Measurements from ENCODE around the gene HNRNPUL1. TPM values are rescaled to one million over a fixed set of nuclear protein-coding genes. Genes with fewer than 3 reads are reported as not detected.

The HNRNPUL1 gene
- total and polyA plus RNA-seq, 2 of the 8 experiments (the other 6 are each of a cell fraction or from before 2014, with no cell fraction given), result 99.5 to 264 TPM

DNA sequence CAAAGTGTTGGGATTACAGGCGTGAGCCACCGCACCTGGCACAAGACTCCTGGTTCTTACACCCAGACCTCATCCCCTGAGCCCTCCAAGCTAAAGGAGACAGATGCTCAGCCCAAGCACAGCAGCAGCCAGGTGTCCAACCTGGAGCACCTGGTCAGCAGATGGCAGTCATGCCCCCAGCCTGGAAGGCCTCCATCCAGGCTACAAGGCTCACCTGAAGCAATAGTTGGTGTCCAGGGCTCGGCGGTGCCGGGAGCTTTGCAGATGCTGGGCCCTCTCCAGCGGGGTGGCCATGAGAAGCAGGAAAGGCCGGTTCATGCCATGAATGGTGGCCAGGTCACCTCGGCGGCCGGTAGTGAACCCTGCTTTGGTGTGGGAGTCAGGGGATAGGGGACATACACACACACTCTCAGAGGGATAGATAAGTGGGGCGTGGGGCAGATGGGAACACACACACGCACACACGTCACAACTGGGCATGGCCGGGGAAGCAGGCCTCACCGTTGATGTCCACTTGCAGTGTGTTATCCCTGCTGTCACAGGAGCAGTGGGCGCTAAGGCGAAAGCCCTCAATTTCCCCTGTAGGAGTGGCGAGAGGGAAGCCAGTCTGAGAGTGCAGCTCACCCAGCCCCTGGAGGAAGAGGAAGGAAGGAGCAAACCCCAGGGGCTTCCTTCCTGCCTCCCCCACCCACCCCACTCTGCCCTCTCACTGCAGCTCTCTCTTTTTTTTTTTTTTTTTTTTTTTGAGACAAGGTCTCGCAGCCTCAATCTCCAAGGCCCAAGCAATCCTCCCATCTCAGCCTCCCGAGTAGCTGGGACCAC, 77.7 kb downstream of the HNRNPUL1 start:
- H3K27ac ChIP-seq (ENCODE audit: low read depth, low read length), result no peak overlapping the region
- H3K27me3 ChIP-seq (replicated peaks in 1 of 4; ENCODE audit: control insufficient read depth in 3 of 4, extremely low read depth in 1 of 4, insufficient read depth in 3 of 4, low read length in 3 of 4), result no peaks in the 10 kb centered on the region
- no peaks in the 10 kb centered on the region for H4K20me1 ChIP-seq (replicated peaks in 1 of 2; ENCODE audit: control insufficient read depth in 1 of 2, insufficient read depth in 2 of 2, low read length in 2 of 2)
- H4K91ac ChIP-seq (replicated peaks; ENCODE audit: insufficient read length, low read length), result no peak overlapping the region
- H3K79me1 ChIP-seq (ENCODE audit: low read depth, low read length), result no peaks in the 10 kb centered on the region
- peak overlapping the region; percentile 88; the same call in 1 of the 2 replicates for H4K8ac ChIP-seq (ENCODE audit: extremely low read depth, insufficient read depth, low read length)
- 89% methylated on average over 18 of the region's 20 CpGs; no CpG with 5 or more reads in 1 of the 2 experiments for WGBS, 2 experiments (ENCODE audit: extremely low coverage in 1 of 2, insufficient coverage in 1 of 2, insufficient read length in 1 of 2, insufficient replicate concordance in 2 of 2, low coverage in 1 of 2, low lambda C conversion rate in 2 of 2, missing lambda C conversion rate in 1 of 2)
- peak overlapping the region; percentile 81; the same call in 1 of the 2 replicates for H2BK15ac ChIP-seq (ENCODE audit: low read length)
- no peak overlapping the region; the same call in 1 of the 2 replicates for H2BK5ac ChIP-seq (ENCODE audit: low read depth, low read length)
- CTCF ChIA-PET (ENCODE audit: partially characterized antibody), result interaction anchor here (0.6 to 1.9 kb wide), 9 partner anchors 9 to 249 kb away, joined by 3 to 7 read pairs (median 3); no protein-coding TSS in a partner anchor
- H3K14ac ChIP-seq (ENCODE audit: insufficient read length), result no peak overlapping the region
- H3K23ac ChIP-seq (ENCODE audit: insufficient read length), result no peak overlapping the region
- H3K4me2 ChIP-seq (ENCODE audit: insufficient read depth in 1 of 2, low read depth in 2 of 2, low read length in 2 of 2), result no peak overlapping the region
- H2BK12ac ChIP-seq (ENCODE audit: low read depth, low read length), result no peak overlapping the region
- FAIRE-seq, result no peak
- TF ChIP-seq, protein P1, sequence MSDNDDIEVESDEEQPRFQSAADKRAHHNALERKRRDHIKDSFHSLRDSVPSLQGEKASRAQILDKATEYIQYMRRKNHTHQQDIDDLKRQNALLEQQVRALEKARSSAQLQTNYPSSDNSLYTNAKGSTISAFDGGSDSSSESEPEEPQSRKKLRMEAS (IDR thresholded peaks at IDR 0.05), result peak; percentile 33; the same call in 1 of the 2 replicates
- no peak for TF ChIP-seq BACH1 (IDR thresholded peaks at IDR 0.05; ENCODE audit: low read length)
- TF ChIP-seq, protein P2, sequence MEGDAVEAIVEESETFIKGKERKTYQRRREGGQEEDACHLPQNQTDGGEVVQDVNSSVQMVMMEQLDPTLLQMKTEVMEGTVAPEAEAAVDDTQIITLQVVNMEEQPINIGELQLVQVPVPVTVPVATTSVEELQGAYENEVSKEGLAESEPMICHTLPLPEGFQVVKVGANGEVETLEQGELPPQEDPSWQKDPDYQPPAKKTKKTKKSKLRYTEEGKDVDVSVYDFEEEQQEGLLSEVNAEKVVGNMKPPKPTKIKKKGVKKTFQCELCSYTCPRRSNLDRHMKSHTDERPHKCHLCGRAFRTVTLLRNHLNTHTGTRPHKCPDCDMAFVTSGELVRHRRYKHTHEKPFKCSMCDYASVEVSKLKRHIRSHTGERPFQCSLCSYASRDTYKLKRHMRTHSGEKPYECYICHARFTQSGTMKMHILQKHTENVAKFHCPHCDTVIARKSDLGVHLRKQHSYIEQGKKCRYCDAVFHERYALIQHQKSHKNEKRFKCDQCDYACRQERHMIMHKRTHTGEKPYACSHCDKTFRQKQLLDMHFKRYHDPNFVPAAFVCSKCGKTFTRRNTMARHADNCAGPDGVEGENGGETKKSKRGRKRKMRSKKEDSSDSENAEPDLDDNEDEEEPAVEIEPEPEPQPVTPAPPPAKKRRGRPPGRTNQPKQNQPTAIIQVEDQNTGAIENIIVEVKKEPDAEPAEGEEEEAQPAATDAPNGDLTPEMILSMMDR (IDR thresholded peaks at IDR 0.05; ENCODE audit: control extremely low read depth in 1 of 3, insufficient read depth in 1 of 3, low read depth in 1 of 3, low read length in 3 of 3), result peak; percentile 61 to 66 (median 65)
- TF ChIP-seq BRCA1 (IDR thresholded peaks at IDR 0.05; ENCODE audit: low read depth, low read length), result no peak
- peak; percentile 58 to 71 for TF ChIP-seq RAD21 (IDR thresholded peaks at IDR 0.05 in 1 of 2, conservative IDR thresholded peaks at IDR 0.05 in 1 of 2; ENCODE audit: low read depth in 2 of 2, low read length in 2 of 2)
- H3K36me3 ChIP-seq (ENCODE audit: control insufficient read depth in 2 of 4, insufficient read depth in 4 of 4, low read length in 3 of 4), result no peaks in the 10 kb centered on the region
- no peak overlapping the region; the same call in 1 of the 2 replicates for H3K18ac ChIP-seq (ENCODE audit: extremely low read depth, low read length)
- H2BK20ac ChIP-seq (ENCODE audit: low read length), result no peak overlapping the region
- no peaks in the 10 kb centered on the region for H3K79me2 ChIP-seq (ENCODE audit: control insufficient read depth in 1 of 2, insufficient read depth in 2 of 2, low read length in 2 of 2)
- no peak overlapping the region; a peak in 1 of 7 replicates for H3K9ac ChIP-seq (replicated peaks in 1 of 4; ENCODE audit: extremely low read depth in 1 of 4, low read depth in 3 of 4, low read length in 3 of 4)
- H3K4me1 ChIP-seq (replicated peaks in 1 of 4; ENCODE audit: control insufficient read depth in 3 of 4, insufficient read depth in 4 of 4, low read length in 3 of 4), result peaks cover 0 to 3% (median 0%) of the 10 kb centered on the region in 4 experiments; a peak in 1 of 7 replicates
- no peak overlapping the region for H2BK120ac ChIP-seq (replicated peaks; ENCODE audit: low read depth, low read length)
- H2AFZ ChIP-seq (ENCODE audit: low read length), result no peak overlapping the region
- no peak overlapping the region for H3K4me3 ChIP-seq (ENCODE audit: extremely low read depth in 1 of 4, insufficient read depth in 2 of 4, low read depth in 3 of 4, low read length in 4 of 4)
- POLR2A ChIA-PET (ENCODE audit: partially characterized antibody), result interaction anchor here (1.0 to 1.8 kb wide), 4 partner anchors 15 to 22 kb away, joined by 3 to 4 read pairs (median 4); partner anchors contain the start of gene B9D2
- DNase-seq (ENCODE audit: low read depth in 1 of 2, low spot score in 2 of 2), result no peak
- H3K56ac ChIP-seq (replicated peaks; ENCODE audit: insufficient read length, low read depth, low read length), result no peak overlapping the region
- H3K23me2 ChIP-seq (ENCODE audit: low read depth, low read length), result no peaks in the 10 kb centered on the region
- H3K9me3 ChIP-seq (ENCODE audit: insufficient read depth in 2 of 2, low read depth in 1 of 2, low read length in 1 of 2), result no peaks in the 10 kb centered on the region
- H3K4ac ChIP-seq (replicated peaks; ENCODE audit: insufficient read length, low read depth, low read length), result no peak overlapping the region
- H2AK5ac ChIP-seq (ENCODE audit: low read depth, low read length), result no peak overlapping the region
- no peak overlapping the region for H4K5ac ChIP-seq (ENCODE audit: insufficient read length, low read depth, low read length)
